Adipocyte (in vitro differentiated cells): ENCODE measurements around the gene ZC3H6.
"Not testable (repeated sequence)": the region's sequence is repeated elsewhere in the genome, so short reads cannot be mapped to it uniquely, and the experiment has no call there.

Experiments
- DNase-seq: peaks from one replicate; pipeline ENCODE4 v3.0.0-alpha.2; 2015; ENCODE audit warnings: low read depth
- H3K27me3 ChIP-seq: replicated peaks from 2 replicates; pipeline ENCODE4 v1.7.0; 2013; ENCODE audit warnings: mild to moderate bottlenecking, low read length, moderate library complexity; ENCODE audit not compliant: control insufficient read depth, insufficient read depth
- H3K36me3 ChIP-seq: 2 replicates; pipeline ENCODE4 v1.7.0; 2013; ENCODE audit warnings: low read length, mild to moderate bottlenecking, moderate library complexity; ENCODE audit not compliant: control insufficient read depth, insufficient read depth, severe bottlenecking
- H3K4me1 ChIP-seq: 2 replicates; pipeline ENCODE4 v1.7.0; 2013; ENCODE audit warnings: mild to moderate bottlenecking, low read length, moderate library complexity; ENCODE audit not compliant: control insufficient read depth, insufficient read depth
- H3K4me3 ChIP-seq: 2 replicates; pipeline ENCODE4 v1.7.0; 2013; ENCODE audit warnings: mild to moderate bottlenecking, low read length, moderate library complexity
- H3K9ac ChIP-seq: 2 replicates; pipeline ENCODE4 v1.7.0; 2013; ENCODE audit warnings: mild to moderate bottlenecking, low read length, moderate library complexity
- H3K9me3 ChIP-seq: 2 replicates; pipeline ENCODE4 v1.7.0; 2013; ENCODE audit warnings: mild to moderate bottlenecking, low read length, moderate library complexity; ENCODE audit not compliant: control insufficient read depth

The ZC3H6 gene

GRCh38 chr2:112340475-112341267 lies 65.3 kb downstream of the ZC3H6 start:
- no peak overlapping the region for H3K9ac ChIP-seq
- H3K4me3 ChIP-seq: no peak overlapping the region
- H3K4me1 ChIP-seq: peaks cover 19% of the 10 kb centered on the region
- H3K36me3 ChIP-seq: no peaks in the 10 kb centered on the region
- H3K9me3 ChIP-seq: no peaks in the 10 kb centered on the region
- no peaks in the 10 kb centered on the region for H3K27me3 ChIP-seq
- no peak for DNase-seq

DNA sequence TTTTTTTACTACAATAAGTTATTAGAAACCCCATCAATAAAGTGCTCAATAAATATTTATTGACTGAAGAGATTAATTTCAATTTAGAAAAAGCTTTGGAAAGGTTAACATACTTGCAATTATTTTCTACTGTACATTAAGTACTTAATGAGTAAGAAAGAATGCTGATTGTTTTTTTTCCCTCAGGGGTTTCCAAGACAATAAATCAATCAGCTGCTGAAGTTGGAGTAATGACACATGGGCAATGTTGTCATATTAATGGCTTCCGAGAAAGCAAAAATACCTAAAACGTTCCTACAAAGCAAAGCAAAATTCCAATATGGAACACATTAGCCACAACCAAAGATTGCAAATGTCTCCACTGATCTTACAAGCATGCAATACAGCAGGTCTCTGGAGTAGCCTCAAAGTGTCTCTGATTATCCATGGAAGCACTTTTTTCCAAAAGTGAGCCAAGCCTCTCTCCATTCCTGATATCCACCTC lies 66.7 kb downstream of the ZC3H6 start:
- H3K9ac ChIP-seq: no peak overlapping the region

DNA sequence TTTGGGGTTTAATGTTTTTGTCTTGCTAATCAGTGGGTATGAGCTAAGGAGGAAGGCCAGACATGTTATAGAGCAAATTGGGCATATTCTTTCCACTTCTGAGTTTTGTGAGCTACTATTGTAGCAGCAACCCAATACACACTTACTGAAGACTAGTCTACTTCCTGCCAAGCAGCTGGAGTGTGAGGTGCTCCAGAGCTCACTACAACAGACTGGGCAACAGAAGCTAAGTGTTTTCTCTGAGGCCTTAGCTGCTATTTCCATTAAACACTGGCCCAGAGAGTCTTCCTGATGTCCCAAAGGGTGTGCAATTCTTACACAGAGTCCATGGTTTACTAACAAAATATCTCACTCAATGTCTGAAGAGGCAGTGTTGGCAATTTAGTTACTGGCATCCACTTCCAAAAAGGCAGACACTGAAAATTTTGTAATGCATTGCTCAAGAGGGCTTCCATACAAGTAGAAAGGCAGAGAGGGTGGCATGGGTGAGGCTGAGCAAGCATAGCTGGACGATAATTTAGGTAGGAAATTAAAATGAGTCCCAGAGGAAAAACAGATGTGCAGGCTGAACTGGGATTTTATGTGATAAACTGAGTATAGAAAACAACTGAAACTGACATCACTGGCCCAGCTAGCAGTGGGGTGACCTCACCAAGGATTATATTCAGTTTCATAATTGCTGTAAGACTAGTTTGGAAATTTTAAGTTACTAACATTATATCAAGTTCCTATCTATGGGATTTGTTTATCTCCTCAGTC lies 68.6 kb downstream of the ZC3H6 start:
- Histone ChIP-seq H3K27me3 (no peaks in the 10 kb centered on the region), H3K4me1 (peaks cover 19% of the 10 kb centered on the region)
- peak; percentile 55 for DNase-seq

More for the DNA sequence above, 66.7 kb downstream of the ZC3H6 start:
- Histone ChIP-seq H3K9me3 (no peaks in the 10 kb centered on the region), H3K36me3 (no peaks in the 10 kb centered on the region), H3K4me1 (peaks cover 19% of the 10 kb centered on the region), H3K27me3 (no peaks in the 10 kb centered on the region), H3K4me3 (no peak overlapping the region)
- DNase-seq: no peak

DNA sequence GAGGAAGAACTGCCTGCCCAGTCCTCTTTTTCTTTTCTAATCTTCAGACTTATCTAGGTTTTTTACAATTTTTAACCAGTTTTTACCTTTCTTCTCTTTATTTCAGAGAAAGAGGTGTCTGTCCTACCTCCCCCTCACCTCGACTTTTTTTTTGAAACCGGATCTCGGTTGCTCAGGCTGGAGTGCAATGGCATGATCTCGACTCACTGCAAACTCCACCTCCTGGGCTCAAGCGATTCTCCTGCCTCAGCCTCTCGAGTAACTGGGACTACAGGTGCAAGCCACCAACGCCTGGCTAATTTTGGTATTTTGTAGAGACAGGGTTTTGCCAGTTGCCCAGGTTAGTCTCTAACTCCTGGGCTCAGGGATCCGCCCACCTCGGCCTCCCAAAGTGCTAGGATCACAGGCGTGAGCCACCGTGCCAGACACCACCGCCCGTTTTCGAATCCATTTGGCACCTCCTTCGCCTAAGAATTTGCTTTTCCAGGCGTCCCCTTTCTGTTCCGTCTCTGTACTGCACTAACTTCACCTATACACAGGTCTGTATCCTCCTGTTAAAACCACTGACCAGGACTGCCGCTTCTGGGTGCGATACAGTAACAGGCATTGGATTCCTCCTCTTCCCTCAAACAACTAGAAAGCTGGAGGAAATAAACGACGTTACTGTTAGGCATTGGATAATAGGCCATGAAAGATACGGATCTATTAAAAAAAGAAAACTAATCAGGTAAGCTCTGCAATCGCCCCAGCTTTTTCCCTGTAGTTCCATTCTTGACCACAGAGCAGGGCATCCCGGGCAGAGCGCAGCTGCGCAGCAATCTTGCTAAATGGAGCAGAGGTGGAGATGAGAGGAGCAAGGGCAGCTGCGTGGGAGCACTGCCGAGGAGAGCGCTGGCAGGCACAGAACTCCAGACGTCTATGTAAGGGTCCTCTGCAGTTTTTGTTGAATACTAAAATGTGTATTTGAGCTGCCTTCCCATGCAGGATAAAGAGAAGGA lies 69.9 kb downstream of the ZC3H6 start:
- DNase-seq: no peak
- no peak overlapping the region for H3K4me3 ChIP-seq
- H3K36me3 ChIP-seq: no peaks in the 10 kb centered on the region
- no peaks in the 10 kb centered on the region for H3K9me3 ChIP-seq
- H3K27me3 ChIP-seq: no peaks in the 10 kb centered on the region
- H3K4me1 ChIP-seq: peaks cover 19% of the 10 kb centered on the region
- no peak overlapping the region for H3K9ac ChIP-seq

More for the DNA sequence above, 68.6 kb downstream of the ZC3H6 start:
- Histone ChIP-seq H3K9ac (no peak overlapping the region), H3K4me3 (peak overlapping the region; percentile 29), H3K36me3 (no peaks in the 10 kb centered on the region), H3K9me3 (no peaks in the 10 kb centered on the region)

- H3K4me3 ChIP-seq, H3K4me1 ChIP-seq, H3K27me3 ChIP-seq, DNase-seq, H3K9me3 ChIP-seq, H3K36me3 ChIP-seq, H3K9ac ChIP-seq: not testable (repeated sequence)
Measured at GRCh38 chr2:112352292-112352691, 76.9 kb downstream of the ZC3H6 start.

DNA sequence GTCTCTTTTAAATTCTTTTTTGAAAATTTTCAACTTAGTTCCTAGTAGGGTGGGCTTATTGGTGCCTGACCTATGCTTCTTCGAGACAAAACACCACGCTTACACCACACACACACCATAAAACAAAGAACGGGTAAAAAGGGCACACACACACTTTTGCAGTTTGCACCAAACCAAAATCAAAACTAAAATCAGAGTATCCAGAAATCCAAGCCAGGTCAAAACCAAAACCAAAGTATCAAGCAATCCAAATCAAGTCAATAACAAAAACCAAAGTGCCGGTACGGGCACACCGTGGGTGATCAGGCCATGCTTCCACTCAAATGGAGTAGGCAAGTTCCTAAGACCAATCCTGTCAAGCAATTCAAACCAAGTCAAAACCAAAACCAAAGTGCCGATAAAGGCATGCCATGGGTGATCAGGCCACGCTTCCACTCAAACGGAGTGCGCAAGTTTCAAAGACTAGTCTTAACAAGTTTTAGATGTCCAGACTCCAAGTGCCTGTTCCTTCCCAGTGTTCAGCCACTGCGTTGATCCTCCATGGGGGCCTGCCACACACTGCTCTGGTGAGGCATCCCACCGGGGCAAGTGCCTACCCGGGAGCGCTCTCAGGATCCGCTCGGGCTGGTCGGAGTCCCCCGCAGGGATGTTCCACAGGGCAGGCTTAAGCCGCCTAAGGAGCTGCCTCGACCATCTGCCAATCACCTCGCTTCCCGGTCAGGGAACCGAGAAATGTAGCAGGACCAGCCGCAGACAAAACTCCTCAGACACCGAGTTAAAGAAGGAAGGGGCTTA lies 77.6 kb downstream of the ZC3H6 start:
- DNase-seq, H3K4me3 ChIP-seq, H3K9ac ChIP-seq, H3K27me3 ChIP-seq, H3K4me1 ChIP-seq, H3K36me3 ChIP-seq, H3K9me3 ChIP-seq: not testable (repeated sequence)

DNA sequence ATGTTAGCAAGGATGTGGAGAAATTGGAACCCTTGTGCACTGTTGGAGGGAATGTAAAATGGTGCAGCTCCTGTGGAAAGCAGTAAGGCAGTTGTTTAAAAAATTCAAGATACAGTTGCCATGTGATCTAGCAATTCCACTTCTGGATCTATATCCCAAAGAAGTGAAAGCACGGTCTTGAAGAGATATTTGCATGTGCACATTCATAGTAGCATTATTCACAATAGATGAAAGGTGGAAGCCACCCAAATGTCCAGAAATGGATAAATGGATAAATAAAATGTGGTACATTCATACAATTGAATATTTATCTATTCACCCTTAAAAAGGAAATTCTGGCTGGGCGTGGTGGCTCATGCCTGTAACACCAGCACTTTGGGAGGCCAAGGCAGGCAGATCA lies 78.9 kb downstream of the ZC3H6 start:
- not testable (repeated sequence) for H3K9ac ChIP-seq, H3K27me3 ChIP-seq, H3K36me3 ChIP-seq, H3K9me3 ChIP-seq, DNase-seq, H3K4me3 ChIP-seq, H3K4me1 ChIP-seq

DNA sequence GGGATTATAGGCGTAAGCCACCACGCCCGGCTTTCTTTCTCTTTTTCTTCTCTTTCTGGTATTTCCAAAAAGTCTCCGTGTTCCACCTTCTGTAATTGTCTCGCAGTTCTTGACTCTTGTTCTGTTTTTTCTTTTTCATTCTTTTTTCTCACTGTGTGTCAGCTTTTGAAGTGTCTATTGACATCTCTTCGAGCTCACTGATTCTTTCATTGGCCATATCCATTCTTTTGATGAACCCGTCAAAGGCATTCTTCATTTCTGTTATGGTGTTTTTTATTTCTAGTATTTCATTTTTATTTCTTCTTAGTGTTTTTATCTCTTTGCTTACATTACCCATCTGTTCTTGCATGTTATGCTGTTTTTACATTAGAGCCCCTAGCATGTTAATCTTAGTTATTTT lies 84.7 kb downstream of the ZC3H6 start:
- not testable (repeated sequence) for DNase-seq, H3K9ac ChIP-seq, H3K36me3 ChIP-seq, H3K4me1 ChIP-seq, H3K9me3 ChIP-seq, H3K4me3 ChIP-seq, H3K27me3 ChIP-seq
